ENCODE results near the gene TMEM63C. TPM values are rescaled to one million over a fixed set of nuclear protein-coding genes. Genes with fewer than 3 reads are reported as not detected.

The TMEM63C gene
- polyA plus RNA-seq, 1 donor from 2014 or later, result 11.1 TPM

- Histone ChIP-seq H3K27me3 (ENCODE audit: insufficient read depth, low read depth, low read length) (peaks cover 21% of the 10 kb centered on the region), H3K79me2 (replicated peaks; ENCODE audit: insufficient read depth, low read length) (no peaks in the 10 kb centered on the region), H3K27ac (ENCODE audit: low read length) (no peak overlapping the region), H3K9me3 (ENCODE audit: low read length) (no peaks in the 10 kb centered on the region), H3K9me2 (ENCODE audit: insufficient read depth, low read length) (no peaks in the 10 kb centered on the region), H3K4me3 (ENCODE audit: low read length) (no peak overlapping the region), H3F3A (ENCODE audit: insufficient read depth, low read length, poor library complexity, severe bottlenecking) (no peaks in the 10 kb centered on the region), H3K4me2 (ENCODE audit: low read length) (no peak overlapping the region), H3K36me3 (ENCODE audit: insufficient read depth, low read length) (no peaks in the 10 kb centered on the region), H3K9ac (ENCODE audit: low read length) (no peak overlapping the region), H2AFZ (ENCODE audit: low read depth, low read length) (no peak overlapping the region), H4K20me1 (ENCODE audit: insufficient read depth) (no peaks in the 10 kb centered on the region)
- TF ChIP-seq EP300 (conservative IDR thresholded peaks at IDR 0.05; ENCODE audit: poor library complexity, severe bottlenecking), result no peak
- TF ChIP-seq MXI1 (conservative IDR thresholded peaks at IDR 0.05; ENCODE audit: poor library complexity, severe bottlenecking), result no peak
- TF ChIP-seq REST (IDR thresholded peaks at IDR 0.05; ENCODE audit: borderline replicate concordance), result no peak
- no peak for TF ChIP-seq CTCF (IDR thresholded peaks at IDR 0.05; ENCODE audit: poor library complexity, severe bottlenecking)
- no peak for TF ChIP-seq RAD21 (conservative IDR thresholded peaks at IDR 0.05)
- no peak for TF ChIP-seq POLR2AphosphoS5 (IDR thresholded peaks at IDR 0.05)
- no peak for TF ChIP-seq EZH2 (IDR thresholded peaks at IDR 0.05; ENCODE audit: borderline replicate concordance, insufficient read depth, low read length, poor library complexity, severe bottlenecking)
- TF ChIP-seq TAF1 (IDR thresholded peaks at IDR 0.05; ENCODE audit: low read depth), result no peak
- TF ChIP-seq SMC3 (conservative IDR thresholded peaks at IDR 0.05; ENCODE audit: poor library complexity), result no peak
These were observed 83.0 kb downstream of the TMEM63C start for GRCh38 chr14:77264466-77265186.

- Histone ChIP-seq H3K79me2 (replicated peaks; ENCODE audit: insufficient read depth, low read length) (no peaks in the 10 kb centered on the region), H3K9ac (ENCODE audit: low read length) (no peak overlapping the region), H3K9me2 (ENCODE audit: insufficient read depth, low read length) (no peaks in the 10 kb centered on the region), H3K27ac (ENCODE audit: low read length) (no peak overlapping the region), H3K36me3 (ENCODE audit: insufficient read depth, low read length) (no peaks in the 10 kb centered on the region), H3K4me3 (ENCODE audit: low read length) (no peak overlapping the region), H3K9me3 (ENCODE audit: low read length) (no peaks in the 10 kb centered on the region), H3K27me3 (ENCODE audit: insufficient read depth, low read depth, low read length) (peaks cover 26% of the 10 kb centered on the region), H3K4me2 (ENCODE audit: low read length) (no peak overlapping the region), H2AFZ (ENCODE audit: low read depth, low read length) (no peak overlapping the region), H4K20me1 (ENCODE audit: insufficient read depth) (no peaks in the 10 kb centered on the region), H3F3A (ENCODE audit: insufficient read depth, low read length, poor library complexity, severe bottlenecking) (no peaks in the 10 kb centered on the region)
- TF ChIP-seq POLR2AphosphoS5 (IDR thresholded peaks at IDR 0.05) (no peak), CTCF (IDR thresholded peaks at IDR 0.05; ENCODE audit: poor library complexity, severe bottlenecking) (no peak), RAD21 (conservative IDR thresholded peaks at IDR 0.05) (no peak), EP300 (conservative IDR thresholded peaks at IDR 0.05; ENCODE audit: poor library complexity, severe bottlenecking) (no peak), REST (IDR thresholded peaks at IDR 0.05; ENCODE audit: borderline replicate concordance) (no peak), TAF1 (IDR thresholded peaks at IDR 0.05; ENCODE audit: low read depth) (no peak), SMC3 (conservative IDR thresholded peaks at IDR 0.05; ENCODE audit: poor library complexity) (no peak), MXI1 (conservative IDR thresholded peaks at IDR 0.05; ENCODE audit: poor library complexity, severe bottlenecking) (no peak), EZH2 (IDR thresholded peaks at IDR 0.05; ENCODE audit: borderline replicate concordance, insufficient read depth, low read length, poor library complexity, severe bottlenecking) (no peak)
These were observed 83.6 kb downstream of the TMEM63C start for GRCh38 chr14:77265187-77265515.

Data from neural cell (in vitro differentiated cells).